GM19438 (cell line): ENCODE data around the gene MPDZ.

ENCODE experiments used
- ATAC-seq: cut with Tn5 transposase; IDR thresholded peaks from one replicate; pipeline ENCODE4 v1.9.1; 2021; ENCODE audit warnings: low read depth; ENCODE audit not compliant: unreplicated experiment

The MPDZ gene

DNA sequence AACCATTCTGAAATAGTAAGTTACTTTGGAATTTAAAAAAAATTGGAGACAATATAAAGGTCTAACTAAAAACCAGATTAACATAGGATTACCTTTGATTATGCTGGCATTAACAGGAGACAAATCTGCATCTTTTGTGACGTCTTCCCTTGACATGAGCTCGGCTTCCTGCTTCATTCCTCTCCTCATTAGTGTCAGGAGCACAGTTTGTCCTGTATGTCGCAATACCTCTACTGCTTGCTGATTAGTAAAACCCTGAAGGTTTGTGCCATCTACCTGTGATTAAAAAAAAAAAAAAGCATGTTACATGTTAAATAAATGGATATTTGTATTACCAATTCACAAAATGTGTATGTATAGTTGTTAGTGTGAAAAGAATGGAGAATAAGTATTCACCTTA is 73.7 kb downstream of the MPDZ start:
- ATAC-seq = no peak

DNA sequence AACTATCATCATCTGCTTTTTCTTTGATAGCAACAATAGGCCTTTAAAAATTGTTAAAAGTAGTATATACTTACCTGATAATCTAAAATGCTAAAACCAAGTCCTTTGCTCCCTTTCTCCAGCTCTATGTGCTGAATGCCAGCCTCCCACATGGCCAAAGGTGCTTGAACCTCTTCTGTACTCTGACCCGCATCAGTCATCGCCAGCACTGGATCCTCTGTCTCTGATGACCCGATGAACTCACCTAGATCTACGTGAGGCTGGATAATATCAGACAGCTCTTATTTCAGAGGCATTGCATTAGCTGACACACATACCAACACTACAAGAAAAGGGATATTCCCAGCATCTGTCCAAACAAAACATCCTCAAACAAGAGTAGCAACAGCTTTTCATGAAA is 89.5 kb downstream of the MPDZ start:
- no peak for ATAC-seq

DNA sequence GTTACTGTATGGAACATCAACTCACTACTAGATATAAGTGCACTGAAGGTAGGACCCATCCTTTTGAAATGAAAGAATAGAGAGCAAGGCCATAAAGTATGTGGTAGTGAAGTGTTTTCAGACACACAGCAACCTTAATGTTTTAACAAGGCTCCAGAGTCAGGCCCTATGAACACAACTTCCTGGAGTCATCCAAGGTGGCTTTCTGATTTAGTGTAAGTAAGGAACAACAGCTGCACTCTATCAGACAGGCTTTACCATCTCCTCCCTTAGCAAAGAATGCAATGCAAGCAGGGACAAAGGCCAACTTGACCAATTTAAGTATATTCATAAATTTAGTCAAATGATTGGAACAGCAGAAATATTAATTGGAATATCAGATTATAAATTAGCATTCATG is 90.1 kb downstream of the MPDZ start:
- no peak for ATAC-seq

DNA sequence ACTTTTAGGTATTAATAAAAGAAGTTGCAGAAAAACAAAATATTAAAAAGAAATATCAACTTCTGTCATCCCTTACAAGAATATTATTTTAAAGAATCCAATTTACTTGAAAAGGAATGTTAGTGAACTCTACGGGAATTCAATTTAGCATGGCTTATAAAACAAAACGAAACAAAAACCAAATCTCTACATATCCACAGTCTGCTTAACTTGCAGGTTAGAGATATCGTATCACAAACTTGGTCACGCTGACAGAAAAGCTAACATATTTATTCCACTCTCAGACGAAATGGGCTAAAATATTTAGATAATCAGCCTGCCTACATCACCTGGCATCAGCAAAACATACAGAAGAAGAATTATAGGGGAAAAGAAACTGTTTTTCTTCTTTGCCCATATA is 92.7 kb downstream of the MPDZ start:
- no peak for ATAC-seq

DNA sequence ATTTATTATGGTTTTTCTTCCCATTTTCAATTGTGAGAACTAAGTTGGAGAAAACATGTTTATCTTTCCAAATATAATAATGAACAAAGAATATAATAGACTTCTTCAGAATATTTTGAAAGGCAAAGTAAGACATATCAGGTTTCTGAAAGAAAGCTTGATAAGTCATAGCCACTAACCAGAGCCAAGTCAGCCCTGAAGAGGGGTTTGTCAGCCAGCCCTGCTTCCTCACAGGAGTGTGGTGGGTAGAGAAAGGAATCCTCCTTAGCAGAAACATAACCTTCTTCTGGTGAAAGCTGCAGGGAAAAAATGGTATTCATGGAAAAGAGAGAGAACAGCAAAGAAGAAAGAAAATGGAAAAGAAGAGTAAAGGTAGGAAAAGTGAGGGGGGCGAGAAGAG is 93.4 kb downstream of the MPDZ start:
- ATAC-seq = no peak

DNA sequence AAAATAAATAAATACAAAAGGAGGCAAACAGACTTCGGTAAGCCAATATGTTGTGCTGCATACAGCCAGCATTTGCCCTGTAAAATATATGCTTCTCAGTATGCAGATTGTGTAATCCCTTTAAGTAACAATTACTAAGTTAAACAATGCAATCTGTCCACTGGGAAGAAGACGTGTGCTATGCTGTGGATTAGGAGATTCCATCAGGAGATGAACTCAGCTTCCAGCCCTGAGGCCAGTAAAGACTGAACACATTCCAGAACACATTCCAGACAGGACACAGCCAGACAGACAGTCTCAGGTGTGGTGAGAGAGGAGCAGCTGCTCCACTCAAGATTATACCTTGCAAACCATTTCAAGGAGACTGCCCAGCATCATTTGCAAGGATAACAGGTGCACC is 97.8 kb downstream of the MPDZ start:
- ATAC-seq = no peak

DNA sequence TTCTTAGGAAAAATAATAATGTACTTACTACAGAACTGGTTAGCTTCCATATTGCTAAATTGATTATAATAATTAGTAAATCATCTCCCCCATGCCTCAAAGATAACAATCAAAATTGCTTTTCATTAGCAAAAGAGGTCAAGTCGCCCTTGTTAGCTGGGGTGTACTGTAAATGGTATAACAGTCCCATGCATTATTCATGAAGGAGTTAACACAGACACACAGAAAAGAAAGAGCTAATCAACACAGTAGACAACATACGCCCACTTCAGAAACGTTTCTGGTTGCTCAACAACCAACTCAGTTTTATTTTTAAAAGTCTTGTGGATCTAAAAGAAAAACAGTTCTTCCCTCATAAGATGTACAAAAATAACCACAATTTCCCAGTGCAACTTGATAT is 100.2 kb downstream of the MPDZ start:
- no peak for ATAC-seq

DNA sequence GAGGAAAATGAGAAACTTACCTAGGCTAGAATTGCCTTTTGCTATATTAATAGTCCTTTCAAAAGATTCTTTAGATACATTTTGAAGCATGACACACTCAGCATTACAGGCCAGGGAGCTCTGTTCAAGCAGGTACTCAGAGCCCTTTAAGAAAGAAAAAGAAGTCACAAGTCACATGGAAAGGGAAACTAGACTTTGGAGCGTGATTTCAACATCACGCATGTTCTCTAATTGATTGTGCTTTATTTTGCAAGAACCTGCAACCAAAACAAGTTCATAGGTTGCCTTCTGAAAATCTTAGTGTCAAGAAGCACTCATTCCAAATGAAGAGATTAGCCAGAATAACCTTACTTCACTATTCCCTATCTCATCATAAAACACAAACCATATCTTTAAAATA is 103.8 kb downstream of the MPDZ start:
- no peak for ATAC-seq

DNA sequence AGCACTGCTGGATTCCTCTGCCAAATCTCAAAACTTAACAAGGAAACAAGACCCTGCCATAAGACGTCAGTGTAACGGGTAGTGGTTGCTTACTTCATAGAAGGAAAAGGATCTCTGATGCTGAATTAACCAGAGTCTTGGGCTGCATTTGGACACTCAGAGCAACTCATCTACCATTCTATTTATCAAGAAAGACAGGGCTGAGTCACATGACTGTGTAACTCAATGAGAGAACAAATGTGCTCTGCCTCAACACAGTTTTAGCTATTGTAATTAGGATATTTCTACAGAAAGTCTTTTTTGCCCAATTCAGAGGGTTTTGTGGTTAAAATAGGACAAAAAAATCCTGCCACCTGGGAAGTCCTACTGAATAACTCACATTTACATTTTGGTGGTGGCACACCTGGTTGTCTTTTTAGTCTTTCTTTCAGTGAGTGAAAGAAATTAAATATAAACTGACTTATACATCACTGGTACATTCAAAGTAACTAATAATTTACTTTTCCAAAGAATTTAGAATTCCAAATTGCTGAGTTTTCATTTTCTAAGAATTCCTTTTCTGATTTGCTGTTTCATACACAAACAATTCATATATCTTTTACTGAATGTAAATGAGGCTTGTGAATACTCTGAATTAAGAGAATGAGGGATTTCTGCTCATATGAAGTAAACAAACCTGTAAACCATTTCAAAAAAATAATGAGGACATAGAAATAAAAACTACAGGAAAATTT is 104.4 kb downstream of the MPDZ start:
- no peak for ATAC-seq

DNA sequence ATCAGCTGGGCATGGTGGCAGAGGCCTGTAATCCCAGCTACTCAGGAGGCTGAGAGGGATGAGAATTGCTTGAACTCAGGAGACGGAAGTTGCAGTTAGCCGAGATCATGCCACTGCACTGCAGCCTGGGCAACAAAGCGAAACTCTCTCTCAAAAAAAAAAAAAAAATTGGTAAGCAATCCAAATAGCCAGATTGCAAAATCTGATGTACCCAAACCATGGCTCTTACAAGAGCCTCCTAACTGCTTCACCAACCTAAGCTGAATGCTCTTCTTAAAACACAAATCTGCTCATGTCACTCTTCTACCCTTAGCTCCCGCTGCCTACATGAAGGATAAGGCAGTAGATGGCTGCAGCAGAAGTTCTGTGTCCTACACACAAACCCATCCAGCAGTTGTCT is 105.9 kb downstream of the MPDZ start:
- ATAC-seq = no peak

DNA sequence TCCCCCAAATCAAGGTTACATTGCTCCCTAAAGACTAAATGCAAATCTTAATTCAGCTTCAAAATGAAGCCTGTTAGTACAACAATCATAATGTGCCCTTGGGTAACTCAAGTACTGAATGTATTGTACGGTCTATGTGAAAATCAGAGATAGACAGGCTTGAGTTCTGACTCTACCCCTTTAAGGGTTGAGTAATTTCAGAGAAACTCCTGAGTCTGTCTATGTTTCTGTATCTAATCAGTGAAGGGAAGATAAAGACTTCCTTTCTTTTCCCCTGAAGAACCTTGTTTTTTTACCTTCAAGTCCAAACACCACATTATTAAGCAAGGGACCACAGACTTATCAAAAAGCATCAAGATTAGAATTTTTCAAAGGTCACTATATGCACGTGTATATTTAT is 108.2 kb downstream of the MPDZ start:
- no peak for ATAC-seq

DNA sequence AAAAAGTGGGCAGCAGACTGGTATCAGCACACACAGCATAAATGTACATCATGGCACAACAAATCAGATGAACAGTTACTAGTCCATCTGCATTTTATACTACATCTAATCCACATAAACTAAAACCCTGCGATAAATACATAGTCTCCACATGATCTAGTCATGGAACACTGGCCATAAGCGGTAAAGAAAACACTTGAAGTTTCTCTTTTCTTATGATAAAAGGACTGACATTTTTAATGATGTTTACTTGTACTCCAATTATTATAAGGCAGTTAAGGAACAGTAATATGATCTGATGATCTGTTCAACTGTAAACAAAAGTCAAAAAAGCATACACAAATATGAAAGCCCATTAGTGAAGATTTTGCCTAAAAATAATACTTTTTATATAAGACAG is 112.5 kb downstream of the MPDZ start:
- ATAC-seq = no peak

DNA sequence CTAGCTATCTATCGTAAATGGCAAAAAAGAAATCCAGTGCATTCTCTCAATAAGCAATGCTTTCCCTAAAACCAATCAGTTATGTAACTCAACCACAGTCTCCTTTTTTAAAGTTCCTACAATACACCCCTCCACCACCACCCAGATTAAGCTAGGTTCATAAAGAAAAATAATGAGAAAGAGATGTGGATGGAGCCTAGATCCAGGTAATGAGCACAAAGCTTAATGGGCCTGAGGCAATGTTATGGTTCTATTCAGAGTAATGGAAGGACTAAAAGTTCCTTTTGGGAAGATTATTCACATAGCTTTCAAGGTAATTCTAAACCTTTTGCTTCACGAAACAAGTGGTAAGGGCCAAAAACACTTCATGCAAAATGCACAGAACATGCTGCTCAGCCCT is 113.5 kb downstream of the MPDZ start:
- no peak for ATAC-seq

DNA sequence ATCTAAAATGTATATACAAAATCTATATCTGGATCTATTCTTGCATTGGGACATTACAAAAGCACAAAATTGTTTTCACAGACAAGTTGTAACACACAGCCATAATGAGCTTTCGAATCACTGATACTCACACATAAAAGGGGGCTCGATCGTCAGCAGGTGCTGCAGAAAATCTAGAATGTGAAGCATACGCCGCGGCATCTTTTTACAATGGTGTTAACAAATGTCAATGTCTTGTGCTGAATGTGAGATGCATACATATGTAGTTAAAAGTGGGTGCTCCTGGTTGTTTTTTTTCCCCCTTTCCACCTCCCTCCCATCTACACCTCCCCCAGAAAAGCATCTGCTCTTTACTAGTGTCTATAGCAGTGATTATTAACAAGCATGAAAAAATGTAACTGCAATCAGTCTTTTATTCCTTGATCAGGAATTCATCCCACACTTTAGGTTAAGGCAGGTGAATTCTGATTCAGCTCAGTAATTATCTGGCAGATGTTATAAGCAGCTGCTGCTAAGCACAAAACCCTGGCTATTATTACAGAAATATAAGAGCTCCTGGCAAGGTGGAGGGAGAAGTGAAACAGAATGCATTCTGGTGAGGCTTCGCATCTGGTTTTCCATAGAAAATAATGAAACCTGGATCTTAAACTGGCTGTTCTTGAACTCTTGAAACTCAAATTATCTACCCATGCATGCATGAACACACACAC is 114.1 kb downstream of the MPDZ start:
- ATAC-seq = no peak

DNA sequence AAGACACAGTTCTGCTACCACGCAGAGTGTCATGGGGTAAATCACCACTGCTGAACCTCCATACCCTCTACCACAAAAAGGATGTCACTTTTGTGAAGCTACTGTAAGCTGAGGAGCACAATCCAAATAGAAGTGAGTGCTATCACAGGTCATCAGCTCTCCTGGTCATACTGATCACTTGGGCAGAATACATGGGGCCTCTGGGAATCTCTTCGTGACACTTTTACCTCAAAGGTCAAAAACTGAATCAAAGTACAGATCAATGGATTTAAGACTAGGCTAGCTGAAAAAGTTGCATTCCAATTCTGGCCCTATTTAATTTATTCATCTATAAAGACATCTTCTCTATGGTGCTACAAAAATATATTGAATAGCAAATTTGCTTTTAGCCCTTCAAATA is 115.5 kb downstream of the MPDZ start:
- no peak for ATAC-seq

DNA sequence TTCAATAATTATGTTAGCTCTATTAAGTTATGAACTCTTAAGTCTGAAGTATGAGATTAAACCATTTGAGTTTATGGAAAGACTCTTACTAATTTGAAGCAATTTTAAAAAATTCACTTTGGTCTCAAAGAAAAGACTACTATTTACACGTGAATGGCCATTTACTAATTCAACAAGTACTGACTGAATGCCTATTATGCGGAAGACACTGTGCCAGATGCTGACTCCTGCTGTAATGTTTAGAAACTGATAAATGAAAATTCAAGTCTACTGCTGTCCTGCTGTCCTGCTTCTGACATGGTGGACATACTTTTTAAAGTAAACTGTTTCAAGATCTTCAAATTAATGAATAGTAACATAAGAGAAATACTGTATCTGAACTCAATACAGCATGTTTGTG is 116.2 kb downstream of the MPDZ start:
- ATAC-seq = no peak

DNA sequence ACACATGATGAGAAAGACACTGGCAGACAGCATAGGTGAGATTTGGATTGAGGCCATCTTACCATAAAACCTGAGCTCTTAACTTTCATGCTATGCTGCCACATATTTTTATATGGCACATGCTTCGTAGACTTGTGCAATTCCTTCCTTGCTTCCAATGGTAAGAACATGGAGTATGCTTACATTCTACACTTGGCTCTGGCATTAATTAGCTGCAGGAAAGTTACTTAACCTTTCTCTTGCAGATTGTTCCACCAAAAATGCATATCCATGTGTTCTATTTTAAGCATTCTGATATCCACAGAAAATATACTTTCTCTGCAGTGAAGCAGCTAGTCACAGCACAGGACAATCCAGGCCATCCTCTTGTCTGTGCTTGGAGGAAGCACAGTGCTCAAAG is 119.4 kb downstream of the MPDZ start:
- ATAC-seq = no peak

DNA sequence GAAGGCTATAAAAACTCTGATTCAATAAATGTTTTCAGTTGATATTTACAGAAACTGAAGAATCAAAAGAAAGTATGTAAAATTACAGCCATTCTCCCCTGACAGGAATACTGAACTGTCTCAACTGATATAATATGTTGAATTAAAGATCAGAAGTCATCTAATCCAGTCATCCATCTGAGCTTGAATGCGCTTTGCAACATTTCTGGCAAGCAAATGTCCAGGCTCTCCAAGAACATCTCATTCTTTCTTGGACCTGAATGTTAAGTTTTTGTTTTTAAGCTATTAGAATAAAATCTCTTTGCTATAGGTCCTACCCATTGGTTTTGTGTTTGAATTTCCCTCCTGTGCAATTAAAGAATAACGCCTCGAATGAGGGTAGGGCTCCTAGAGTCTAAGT is 120.5 kb downstream of the MPDZ start:
- no peak for ATAC-seq

DNA sequence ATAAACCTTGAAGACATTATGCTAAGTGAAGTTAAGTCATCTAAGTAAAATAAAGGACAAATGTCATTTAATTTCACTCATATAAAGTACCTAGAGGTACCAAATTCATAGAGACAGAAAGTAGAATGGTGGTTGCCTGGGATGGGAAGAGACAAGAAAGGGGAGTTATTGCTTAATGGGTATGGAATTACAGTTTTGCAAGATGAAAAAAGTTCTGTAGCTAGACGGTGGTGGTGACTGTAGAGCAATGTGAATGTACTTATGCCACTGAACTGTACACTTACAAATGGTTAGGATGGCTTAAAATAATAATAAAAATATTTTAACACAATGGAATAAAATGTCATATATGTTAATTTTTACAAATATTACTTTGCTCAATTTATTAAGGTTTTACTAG is 128.0 kb downstream of the MPDZ start:
- ATAC-seq = no peak

DNA sequence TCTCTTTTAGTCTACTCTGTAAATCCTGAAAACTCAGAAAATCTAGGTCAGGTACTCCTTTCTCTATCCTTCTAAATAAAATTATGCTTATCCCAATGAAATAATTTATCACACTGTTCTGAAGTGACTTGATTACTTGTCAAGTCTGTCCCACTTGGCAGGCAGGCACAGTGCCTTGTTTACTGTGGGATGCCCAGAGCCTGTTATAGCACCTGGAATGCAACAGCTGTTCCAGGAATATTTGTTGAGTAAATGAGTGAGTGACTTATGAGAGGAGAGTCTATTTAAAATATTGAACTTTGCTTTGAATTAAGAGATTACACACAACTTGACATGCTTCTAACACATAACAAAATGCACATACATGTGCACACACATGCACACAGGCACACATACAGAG is 130.0 kb downstream of the MPDZ start:
- no peak for ATAC-seq

DNA sequence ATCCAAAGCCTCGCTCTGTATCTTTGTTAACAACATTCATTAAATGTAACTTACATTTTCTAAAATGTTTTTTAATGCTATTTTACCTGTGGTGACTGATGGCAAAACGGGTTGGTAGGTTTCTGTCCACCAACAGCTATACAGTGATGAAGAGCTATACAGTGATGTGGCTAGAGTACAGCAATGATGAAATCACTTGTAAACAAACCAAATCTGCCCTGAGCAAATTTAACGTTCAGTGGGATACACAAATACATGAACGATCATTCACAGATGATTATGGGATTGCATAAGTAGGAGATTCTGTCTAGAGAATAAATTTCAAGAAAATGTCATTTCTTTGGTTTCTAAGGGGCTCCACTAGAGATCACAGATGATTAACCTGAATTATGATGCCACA is 132.7 kb downstream of the MPDZ start:
- ATAC-seq = no peak

DNA sequence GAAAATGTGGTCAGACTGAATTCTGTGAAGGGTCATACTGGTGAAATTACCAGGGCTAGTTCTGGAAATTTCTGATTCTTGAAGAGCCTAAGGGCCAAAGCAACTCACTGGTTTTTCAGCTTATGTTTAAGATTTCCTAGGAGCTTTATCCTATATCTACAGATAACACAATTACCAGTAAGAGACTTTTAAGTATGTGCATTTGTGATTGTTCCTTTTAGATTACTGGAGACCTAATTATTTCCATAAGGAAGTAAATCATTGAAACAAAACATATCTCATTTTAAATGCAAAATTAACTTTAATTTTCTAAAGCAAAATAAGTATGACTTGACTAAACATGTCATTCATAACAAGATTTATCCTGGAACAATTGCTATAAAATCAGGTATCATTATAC is 134.2 kb downstream of the MPDZ start:
- ATAC-seq = no peak
